Breast epithelium (tissue), 4 donors: ENCODE data around the gene ZNF142. TPM values are rescaled to one million over a fixed set of nuclear protein-coding genes. Genes with fewer than 3 reads are reported as not detected.

ENCODE experiments used
- DNase-seq, 2 donors: peaks; one replicate each; pipeline ENCODE4 v3.0.0-alpha.2; 2019; ENCODE audit warnings: low spot score in 2 of 2
- H3K27ac ChIP-seq, 2 donors: fragments of 200-600 bp; sonication (generic) in 1 of 2; one replicate each; pipeline ENCODE4 v1.5.1; 2016 to 2019; ENCODE audit warnings: mild to moderate bottlenecking in 1 of 2
- H3K27me3 ChIP-seq, 2 donors: fragments of 200-600 bp; sonication (generic) in 1 of 2; one replicate each; pipeline versions ENCODE4 v1.5.1 to v1.6.0; 2017 to 2019; ENCODE audit warnings: control low read depth in 1 of 2, mild to moderate bottlenecking in 1 of 2
- H3K36me3 ChIP-seq: fragments of 200-600 bp; one replicate; pipeline ENCODE4 v1.5.1; 2019
- H3K4me1 ChIP-seq, 2 donors: fragments of 200-600 bp; sonication (generic); one replicate each; pipeline ENCODE4 v1.5.1; 2016 to 2019; ENCODE audit warnings: control low read depth in 1 of 2
- H3K4me3 ChIP-seq, 3 donors: fragments of 200-600 bp; sonication (generic); 1 replicate in 2 of 3; 2 replicates in 1 of 3; pipeline ENCODE4 v1.5.1; 2016 to 2019; ENCODE audit warnings: mild to moderate bottlenecking in 3 of 3, moderate library complexity in 2 of 3
- H3K9me3 ChIP-seq, 2 donors: fragments of 200-600 bp; sonication (generic) in 1 of 2; one replicate each; pipeline ENCODE4 v1.5.1; 2016 to 2019; ENCODE audit warnings: control low read depth in 1 of 2
- CTCF ChIP-seq, 3 donors: fragments of 450-650 bp; IDR thresholded peaks; one replicate each; pipeline ENCODE4 v1.5.1; 2016 to 2017; ENCODE audit warnings: antibody characterized with exemption in 3 of 3, mild to moderate bottlenecking in 3 of 3, moderate library complexity in 3 of 3
- POLR2A ChIP-seq: fragments of 450-650 bp; IDR thresholded peaks from one replicate; pipeline ENCODE4 v1.6.1; 2016; ENCODE audit warnings: antibody characterized with exemption, mild to moderate bottlenecking, moderate library complexity
- POLR2AphosphoS5 ChIP-seq, 3 donors: sonication (generic); formaldehyde crosslinking; IDR thresholded peaks; one replicate each; pipeline ENCODE4 v1.6.1; 2017; ENCODE audit warnings: antibody characterized with exemption in 3 of 3
- intact Hi-C: fragments of 100-400 bp; cut with DNase I; formaldehyde crosslinking; loops from one replicate; pipeline ENCODE4 v1.15.1; 2023; ENCODE audit warnings: low total_unique reads
- total RNA-seq, 3 donors: library from RNA; depleted of rRNA; stranded (reverse); fragments of >200 nt; gene quantifications; one replicate each; pipeline ENCODE4 v1.1.0, GENCODE V29; 2016

ZNF142 gene
- total RNA-seq, 3 donors from 2014 or later: 12.0 to 16.0 (median 15.4) TPM

DNA sequence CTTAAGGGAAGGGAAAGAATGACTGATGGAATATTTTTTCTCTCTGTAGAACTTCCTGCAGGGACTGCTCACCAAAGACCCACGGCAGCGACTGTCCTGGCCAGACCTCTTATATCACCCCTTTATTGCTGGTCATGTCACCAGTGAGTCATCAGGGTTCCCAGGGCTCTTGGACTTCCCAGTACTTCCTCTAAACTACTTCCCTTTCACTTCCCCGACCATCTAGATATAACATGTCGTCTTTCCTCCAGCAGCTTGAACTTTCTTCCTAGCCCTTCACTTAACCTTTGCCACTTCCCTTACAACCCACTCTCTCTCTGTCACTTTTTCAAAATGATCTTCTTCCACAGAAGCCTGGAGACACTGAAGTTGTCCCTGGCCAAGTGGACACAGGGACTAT is 19.7 kb upstream of the ZNF142 start:
- TF ChIP-seq POLR2A (no peak), POLR2AphosphoS5 (IDR thresholded peaks at IDR 0.05) (no peak), CTCF (IDR thresholded peaks at IDR 0.05) (no peak)
- H3K36me3 ChIP-seq: no peaks in the 10 kb centered on the region
- intact Hi-C loops: no loop called here
- H3K4me3 ChIP-seq: no peak overlapping the region
- no peaks in the 10 kb centered on the region for H3K27me3 ChIP-seq
- no peak for DNase-seq
- H3K9me3 ChIP-seq: no peaks in the 10 kb centered on the region
- H3K27ac ChIP-seq: no peak overlapping the region
- H3K4me1 ChIP-seq: no peaks in the 10 kb centered on the region

- Histone ChIP-seq H3K36me3 (peaks cover 9% of the 10 kb centered on the region), H3K27me3 (no peaks in the 10 kb centered on the region), H3K9me3 (no peaks in the 10 kb centered on the region), H3K4me3 (peak within 1 kb of the TSS; percentile 58 to 82 (median 80)), H3K4me1 (peaks cover 2 to 5% of the 10 kb centered on the region in 2 donors), H3K27ac (peak within 1 kb of the TSS; percentile 85 to 87)
- TF ChIP-seq POLR2A (peak; percentile 45), POLR2AphosphoS5 (IDR thresholded peaks at IDR 0.05) (peak; percentile 55 to 75 (median 64)), CTCF (IDR thresholded peaks at IDR 0.05) (no peak)
- DNase-seq: peak; percentile 56 to 65
- intact Hi-C loops: no loop called here
Measured at GRCh38 chr2:218671654-218672566, 12.5 kb upstream of the ZNF142 start, which contains the start of the genes RNF25 and STK36. RNF25 (minus strand) TSS chr2:218672002; CDS start chr2:218671970, 32 bp downstream. STK36 (plus strand) TSS chr2:218672086; CDS start chr2:218672830, 744 bp downstream.

- Histone ChIP-seq H3K27ac (peak overlapping the region; percentile 85 to 87), H3K9me3 (no peaks in the 10 kb centered on the region), H3K36me3 (peaks cover 9% of the 10 kb centered on the region), H3K27me3 (no peaks in the 10 kb centered on the region), H3K4me3 (peak overlapping the region; percentile 58 to 82 (median 80)), H3K4me1 (peaks cover 2 to 5% of the 10 kb centered on the region in 2 donors)
- intact Hi-C loops: no loop called here
- no peak for DNase-seq
- TF ChIP-seq POLR2AphosphoS5 (IDR thresholded peaks at IDR 0.05): no peak
- TF ChIP-seq CTCF (IDR thresholded peaks at IDR 0.05): no peak
- no peak for TF ChIP-seq POLR2A
Measured at GRCh38 chr2:218671097-218671653, 11.8 kb upstream of the ZNF142 start.

DNA sequence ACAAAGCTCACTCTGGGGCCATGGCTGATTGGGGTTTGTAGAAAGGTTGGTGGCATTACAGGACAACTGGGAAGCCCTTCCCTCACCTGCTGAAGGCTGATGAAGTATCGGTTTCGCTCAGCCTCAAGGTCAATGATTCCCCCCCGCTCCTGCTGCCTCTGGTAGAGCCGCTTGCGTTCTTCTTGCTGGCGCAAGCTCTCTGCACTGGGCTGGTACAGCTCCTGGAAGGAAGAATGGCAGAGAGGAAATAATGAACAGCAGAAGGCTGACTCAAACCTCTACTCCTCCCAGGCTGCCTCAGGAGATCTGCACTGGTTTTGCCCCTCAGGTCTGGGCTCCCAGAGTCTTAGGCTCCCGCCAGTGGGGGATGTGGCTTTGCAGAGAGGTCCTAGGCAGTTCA is 5.2 kb upstream of the ZNF142 start:
- no peaks in the 10 kb centered on the region for H3K9me3 ChIP-seq
- H3K4me3 ChIP-seq: no peak overlapping the region
- no peak overlapping the region for H3K27ac ChIP-seq
- no peak for TF ChIP-seq CTCF (IDR thresholded peaks at IDR 0.05)
- no peak for TF ChIP-seq POLR2AphosphoS5 (IDR thresholded peaks at IDR 0.05)
- intact Hi-C loops: no loop called here
- DNase-seq: no peak
- H3K36me3 ChIP-seq: peaks cover 18% of the 10 kb centered on the region
- H3K27me3 ChIP-seq: no peaks in the 10 kb centered on the region
- H3K4me1 ChIP-seq: peaks cover 0 to 7% of the 10 kb centered on the region in 2 donors

DNA sequence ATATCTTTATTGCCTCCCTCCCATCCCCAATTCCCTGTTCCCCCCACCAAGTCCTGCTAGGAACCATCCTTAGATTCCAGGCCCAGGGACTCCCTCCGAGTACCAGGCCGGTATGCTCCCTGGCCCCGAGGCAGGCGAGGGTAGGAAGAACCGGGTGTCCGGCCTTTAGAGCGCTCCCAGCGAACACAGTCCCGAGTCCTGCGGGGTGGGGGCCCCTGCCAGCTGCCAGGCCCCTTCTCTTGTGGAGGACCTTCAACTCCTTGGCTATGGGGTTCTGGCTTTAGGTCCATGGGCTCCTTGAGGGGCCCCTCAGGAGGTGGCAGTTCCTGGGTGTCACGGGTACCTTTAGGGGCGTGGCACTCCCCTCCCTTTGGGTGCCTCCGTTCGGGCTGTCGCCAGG is 4.5 kb upstream of the ZNF142 start:
- Histone ChIP-seq H3K27ac (no peak overlapping the region), H3K36me3 (peaks cover 18% of the 10 kb centered on the region), H3K4me1 (peaks cover 0 to 7% of the 10 kb centered on the region in 2 donors), H3K27me3 (no peaks in the 10 kb centered on the region), H3K4me3 (no peak overlapping the region), H3K9me3 (no peaks in the 10 kb centered on the region)
- no peak for DNase-seq
- TF ChIP-seq CTCF (IDR thresholded peaks at IDR 0.05) (no peak), POLR2A (no peak), POLR2AphosphoS5 (IDR thresholded peaks at IDR 0.05) (no peak)
- intact Hi-C loops: no loop called here
